ENCODE data around the gene ZNF385B. TPM values are rescaled to one million over a fixed set of nuclear protein-coding genes. Genes with fewer than 3 reads are reported as not detected.
A peak's percentile ranks its signal among the peaks of the same experiment; 100 is the strongest.

ZNF385B gene
- total and polyA plus RNA-seq, 2 donors from 2014 or later: 5.9 to 10.9 TPM

DNA sequence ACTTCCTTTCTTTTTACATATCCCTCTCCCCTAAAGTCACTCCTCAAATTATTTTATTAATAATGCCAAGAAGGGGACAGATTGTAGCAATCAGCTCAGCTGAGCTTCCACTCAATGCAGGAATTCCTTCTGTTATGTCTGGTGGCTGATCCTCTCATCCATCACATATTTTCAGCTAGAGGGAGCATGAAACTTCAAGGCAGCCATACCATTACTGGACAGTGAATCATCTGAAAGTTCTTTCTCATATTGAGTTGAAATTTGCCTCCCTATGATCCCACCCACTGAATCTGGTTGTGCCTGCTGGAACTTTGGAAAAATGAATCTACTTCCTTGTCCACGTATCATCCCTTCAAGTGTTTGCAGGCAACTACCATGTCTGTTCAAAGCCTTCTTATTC is 11.2 kb downstream of the ZNF385B start:
- Histone ChIP-seq H3K27me3 (ENCODE audit: control insufficient read depth, insufficient read depth, low read length) (no peaks in the 10 kb centered on the region), H3K9ac (ENCODE audit: low read length in 3 of 3) (no peak overlapping the region), H3K9me3 (ENCODE audit: control insufficient read depth in 2 of 3, insufficient read depth in 1 of 3, low read length in 3 of 3) (no peaks in the 10 kb centered on the region), H3K4me1 (ENCODE audit: control insufficient read depth in 2 of 3, insufficient read depth in 2 of 3, low read depth in 1 of 3, low read length in 3 of 3) (no peaks in the 10 kb centered on the region), H3K27ac (ENCODE audit: low read depth in 2 of 2, low read length in 2 of 2) (no peak overlapping the region), H3K4me3 (ENCODE audit: low read length in 3 of 3) (no peak overlapping the region), H3K36me3 (ENCODE audit: control insufficient read depth in 2 of 3, insufficient read depth in 3 of 3, low read length in 3 of 3) (no peaks in the 10 kb centered on the region)
- no peak for DNase-seq
- TF ChIP-seq, protein P1, sequence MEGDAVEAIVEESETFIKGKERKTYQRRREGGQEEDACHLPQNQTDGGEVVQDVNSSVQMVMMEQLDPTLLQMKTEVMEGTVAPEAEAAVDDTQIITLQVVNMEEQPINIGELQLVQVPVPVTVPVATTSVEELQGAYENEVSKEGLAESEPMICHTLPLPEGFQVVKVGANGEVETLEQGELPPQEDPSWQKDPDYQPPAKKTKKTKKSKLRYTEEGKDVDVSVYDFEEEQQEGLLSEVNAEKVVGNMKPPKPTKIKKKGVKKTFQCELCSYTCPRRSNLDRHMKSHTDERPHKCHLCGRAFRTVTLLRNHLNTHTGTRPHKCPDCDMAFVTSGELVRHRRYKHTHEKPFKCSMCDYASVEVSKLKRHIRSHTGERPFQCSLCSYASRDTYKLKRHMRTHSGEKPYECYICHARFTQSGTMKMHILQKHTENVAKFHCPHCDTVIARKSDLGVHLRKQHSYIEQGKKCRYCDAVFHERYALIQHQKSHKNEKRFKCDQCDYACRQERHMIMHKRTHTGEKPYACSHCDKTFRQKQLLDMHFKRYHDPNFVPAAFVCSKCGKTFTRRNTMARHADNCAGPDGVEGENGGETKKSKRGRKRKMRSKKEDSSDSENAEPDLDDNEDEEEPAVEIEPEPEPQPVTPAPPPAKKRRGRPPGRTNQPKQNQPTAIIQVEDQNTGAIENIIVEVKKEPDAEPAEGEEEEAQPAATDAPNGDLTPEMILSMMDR (IDR thresholded peaks at IDR 0.05; ENCODE audit: borderline replicate concordance, extremely low read depth, insufficient read depth): no peak
- intact Hi-C loops (cut with DNase I): no loop called here
- no peak for FAIRE-seq

DNA sequence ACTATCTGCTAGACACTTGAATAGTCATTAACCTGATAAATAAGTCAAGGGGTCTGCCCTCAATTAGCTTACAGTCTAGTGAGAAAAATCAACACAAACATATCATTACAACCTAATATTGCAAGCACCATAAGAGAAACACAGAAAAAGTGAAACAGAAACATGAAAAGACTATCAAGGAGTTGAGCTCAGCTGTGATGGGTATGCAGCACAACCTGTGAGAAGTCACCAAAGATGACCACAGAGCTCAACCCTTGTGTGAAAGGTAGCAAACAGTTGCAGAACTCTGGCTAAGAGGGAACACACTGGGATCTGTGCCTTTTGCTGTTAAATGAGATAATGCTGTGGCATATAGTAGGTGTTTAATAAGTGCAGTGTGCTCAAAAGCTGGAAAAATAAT is 11.7 kb downstream of the ZNF385B start:
- Histone ChIP-seq H3K4me3 (ENCODE audit: low read length in 3 of 3) (no peak overlapping the region), H3K9ac (ENCODE audit: low read length in 3 of 3) (no peak overlapping the region), H3K27me3 (ENCODE audit: control insufficient read depth, insufficient read depth, low read length) (no peaks in the 10 kb centered on the region), H3K36me3 (ENCODE audit: control insufficient read depth in 2 of 3, insufficient read depth in 3 of 3, low read length in 3 of 3) (no peaks in the 10 kb centered on the region), H3K9me3 (ENCODE audit: control insufficient read depth in 2 of 3, insufficient read depth in 1 of 3, low read length in 3 of 3) (no peaks in the 10 kb centered on the region), H3K27ac (ENCODE audit: low read depth in 2 of 2, low read length in 2 of 2) (no peak overlapping the region), H3K4me1 (ENCODE audit: control insufficient read depth in 2 of 3, insufficient read depth in 2 of 3, low read depth in 1 of 3, low read length in 3 of 3) (no peaks in the 10 kb centered on the region)
- intact Hi-C loops (cut with DNase I): no loop called here
- DNase-seq (no peak), FAIRE-seq (no peak)
- TF ChIP-seq, protein P1 (IDR thresholded peaks at IDR 0.05; ENCODE audit: borderline replicate concordance, extremely low read depth, insufficient read depth): no peak

DNA sequence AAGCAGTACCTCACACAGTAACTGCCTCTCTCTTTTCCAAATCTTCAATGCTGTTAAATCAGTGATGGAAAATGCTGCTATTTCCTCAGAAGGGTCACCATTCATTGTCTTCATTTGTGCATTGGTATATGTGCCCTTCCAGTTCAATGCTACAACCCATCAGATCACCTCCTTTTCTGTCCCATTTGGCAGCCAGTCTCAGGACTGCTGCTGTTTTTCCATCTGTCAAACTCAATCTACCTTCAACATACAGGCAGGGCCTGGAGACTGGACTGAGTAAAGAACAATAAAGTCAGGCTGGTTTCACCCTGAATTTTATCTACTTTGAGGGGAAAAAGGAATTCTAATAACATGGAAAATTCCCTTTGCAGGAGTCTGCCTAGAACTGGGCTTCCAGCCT is 17.9 kb downstream of the ZNF385B start:
- no peaks in the 10 kb centered on the region for H3K4me1 ChIP-seq (ENCODE audit: control insufficient read depth in 2 of 3, insufficient read depth in 2 of 3, low read depth in 1 of 3, low read length in 3 of 3)
- TF ChIP-seq, protein P1 (IDR thresholded peaks at IDR 0.05; ENCODE audit: borderline replicate concordance, extremely low read depth, insufficient read depth): no peak
- no peak overlapping the region for H3K9ac ChIP-seq (ENCODE audit: low read length in 3 of 3)
- DNase-seq (no peak), FAIRE-seq (no peak)
- H3K9me3 ChIP-seq (ENCODE audit: control insufficient read depth in 2 of 3, insufficient read depth in 1 of 3, low read length in 3 of 3): no peaks in the 10 kb centered on the region
- intact Hi-C loops (cut with DNase I): no loop called here
- H3K36me3 ChIP-seq (ENCODE audit: control insufficient read depth in 2 of 3, insufficient read depth in 3 of 3, low read length in 3 of 3): no peaks in the 10 kb centered on the region
- no peaks in the 10 kb centered on the region for H3K27me3 ChIP-seq (ENCODE audit: control insufficient read depth, insufficient read depth, low read length)
- H3K27ac ChIP-seq (ENCODE audit: low read depth in 2 of 2, low read length in 2 of 2): no peak overlapping the region
- no peak overlapping the region for H3K4me3 ChIP-seq (ENCODE audit: low read length in 3 of 3)

DNA sequence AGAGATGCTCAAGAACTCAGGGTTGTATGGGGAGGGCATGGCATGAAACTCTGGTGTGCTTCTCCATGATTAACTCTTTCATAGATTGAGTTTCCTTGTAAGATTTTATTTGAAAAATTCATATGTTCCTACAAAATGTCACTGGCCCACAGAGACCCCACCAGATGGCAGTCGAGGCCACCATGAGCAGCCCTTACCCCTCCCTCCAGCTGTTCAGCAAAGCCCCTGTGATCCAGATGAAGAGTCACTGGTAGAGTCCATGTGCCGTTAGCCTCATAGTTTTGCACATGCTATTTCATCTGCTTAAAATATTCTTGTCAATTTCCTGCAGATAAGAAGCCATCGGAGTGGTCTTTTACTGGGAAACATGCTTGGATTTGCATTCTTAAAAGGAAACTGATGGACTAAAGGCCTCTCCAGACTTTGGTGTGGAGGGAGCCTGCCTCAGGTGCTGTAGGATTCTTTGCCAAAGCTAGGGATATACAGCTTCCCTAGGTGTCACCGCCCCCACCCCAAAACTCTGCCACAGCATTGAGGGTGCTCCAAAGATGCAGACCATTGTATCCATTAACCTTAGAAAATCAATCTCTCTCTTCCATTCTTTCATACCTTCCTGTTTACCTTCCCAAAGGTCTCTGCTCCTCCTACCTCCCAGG is 18.8 kb downstream of the ZNF385B start:
- TF ChIP-seq, protein P1 (IDR thresholded peaks at IDR 0.05; ENCODE audit: borderline replicate concordance, extremely low read depth, insufficient read depth): no peak
- intact Hi-C loops (cut with DNase I): no loop called here
- H3K4me1 ChIP-seq (ENCODE audit: control insufficient read depth in 2 of 3, insufficient read depth in 2 of 3, low read depth in 1 of 3, low read length in 3 of 3): no peaks in the 10 kb centered on the region

More for the DNA sequence above, 18.8 kb downstream of the ZNF385B start:
- FAIRE-seq (no peak), DNase-seq (peak in 4 of 5 donors; percentile 34 to 48 (median 39))
- no peak overlapping the region for H3K27ac ChIP-seq (ENCODE audit: low read depth in 2 of 2, low read length in 2 of 2)
- H3K9me3 ChIP-seq (ENCODE audit: control insufficient read depth in 2 of 3, insufficient read depth in 1 of 3, low read length in 3 of 3): no peaks in the 10 kb centered on the region
- H3K36me3 ChIP-seq (ENCODE audit: control insufficient read depth in 2 of 3, insufficient read depth in 3 of 3, low read length in 3 of 3): no peaks in the 10 kb centered on the region
- H3K9ac ChIP-seq (ENCODE audit: low read length in 3 of 3): no peak overlapping the region
- H3K4me3 ChIP-seq (ENCODE audit: low read length in 3 of 3): no peak overlapping the region
- no peaks in the 10 kb centered on the region for H3K27me3 ChIP-seq (ENCODE audit: control insufficient read depth, insufficient read depth, low read length)
